NCI-H2196 (cell line): ENCODE data around the gene KPNA6.
A peak's percentile ranks its signal among the peaks of the same experiment; 100 is the strongest.

Experiments
- DNase-seq: peaks from one replicate; lab custom pipeline; 2025; ENCODE audit not compliant: unreplicated experiment; lab: John Stamatoyannopoulos, UW

The KPNA6 gene

GRCh38 chr1:32186077-32186476, 78.2 kb downstream of the KPNA6 start:
- no peak for DNase-seq

GRCh38 chr1:32186491-32186890, 78.6 kb downstream of the KPNA6 start:
- DNase-seq, result no peak

GRCh38 chr1:32187850-32188249, 80.0 kb downstream of the KPNA6 start:
- no peak for DNase-seq

GRCh38 chr1:32192220-32192948, 84.5 kb downstream of the KPNA6 start:
- DNase-seq, result no peak

DNA sequence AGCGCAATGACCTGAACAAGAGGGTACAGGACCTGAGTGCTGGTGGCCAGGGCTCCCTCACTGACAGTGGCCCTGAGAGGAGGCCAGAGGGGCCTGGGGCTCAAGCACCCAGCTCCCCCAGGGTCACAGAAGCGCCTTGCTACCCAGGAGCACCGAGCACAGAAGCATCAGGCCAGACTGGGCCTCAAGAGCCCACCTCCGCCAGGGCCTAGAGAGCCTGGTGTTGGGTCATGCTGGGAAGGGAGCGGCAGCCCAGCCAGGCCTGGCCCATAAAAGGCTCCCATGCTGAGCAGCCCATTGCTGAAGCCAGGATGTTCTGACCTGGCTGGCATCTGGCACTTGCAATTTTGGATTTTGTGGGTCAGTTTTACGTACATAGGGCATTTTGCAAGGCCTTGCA, 87.1 kb downstream of the KPNA6 start:
- DNase-seq, result no peak

DNA sequence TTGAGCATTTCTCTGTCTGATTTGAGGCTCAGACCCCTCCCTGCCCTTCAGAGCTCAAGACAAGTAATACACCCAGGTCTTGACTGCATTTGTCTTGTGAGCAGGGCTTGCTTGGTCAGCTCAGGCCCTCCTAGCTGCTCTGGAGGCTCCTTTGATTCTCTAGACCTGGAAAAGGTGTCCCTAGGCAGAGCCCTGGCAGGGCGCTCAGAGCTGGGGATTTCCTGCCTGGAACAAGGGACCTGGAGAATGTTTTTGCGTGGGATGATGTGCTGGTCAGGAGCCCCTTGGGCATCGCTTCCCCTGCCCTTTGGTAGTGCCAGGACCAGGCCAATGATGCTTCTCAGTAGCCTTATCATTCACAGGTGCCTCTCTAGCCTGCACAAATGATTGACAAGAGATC, 87.7 kb downstream of the KPNA6 start:
- DNase-seq, result no peak

DNA sequence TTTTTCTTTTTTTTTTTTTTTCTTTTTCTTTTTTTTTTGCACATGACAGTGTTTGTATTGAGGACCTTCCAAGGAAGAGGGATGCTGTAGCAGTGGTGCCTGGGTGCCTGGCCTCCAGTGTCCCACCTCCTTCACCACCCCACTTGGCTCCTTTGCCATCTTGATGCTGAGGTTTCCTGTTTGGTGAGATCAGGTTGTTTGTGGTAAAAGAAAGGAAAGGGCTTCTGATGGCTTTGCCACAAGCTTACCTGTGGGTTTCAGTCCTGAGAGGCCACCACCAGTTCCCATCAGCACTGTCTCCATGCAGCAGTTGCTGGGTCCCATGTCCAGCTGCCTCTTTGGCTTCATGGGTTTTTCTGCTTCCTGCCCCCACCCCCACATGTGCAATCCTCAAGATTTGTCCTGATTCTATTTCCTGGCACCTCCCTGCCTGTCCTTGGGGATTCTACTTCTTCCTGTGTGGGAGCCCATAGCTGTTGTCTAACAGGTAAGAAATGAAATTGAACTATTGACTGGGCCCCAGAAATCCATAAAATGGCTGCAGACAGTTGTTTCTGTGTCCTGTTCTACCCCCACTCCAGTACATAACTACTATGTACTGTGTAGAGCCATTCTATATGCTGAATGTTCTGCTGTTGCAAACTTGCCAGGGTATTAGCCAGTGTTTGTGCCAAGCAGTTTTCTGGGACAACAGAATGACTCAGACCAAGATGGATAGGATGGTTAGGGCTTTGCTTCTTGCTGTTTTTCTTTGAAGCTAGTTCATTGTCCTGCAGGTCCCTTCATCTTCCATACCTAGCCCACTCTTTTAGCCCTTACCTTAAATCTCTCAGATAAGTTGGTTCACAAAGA, 88.3 kb downstream of the KPNA6 start:
- no peak for DNase-seq

DNA sequence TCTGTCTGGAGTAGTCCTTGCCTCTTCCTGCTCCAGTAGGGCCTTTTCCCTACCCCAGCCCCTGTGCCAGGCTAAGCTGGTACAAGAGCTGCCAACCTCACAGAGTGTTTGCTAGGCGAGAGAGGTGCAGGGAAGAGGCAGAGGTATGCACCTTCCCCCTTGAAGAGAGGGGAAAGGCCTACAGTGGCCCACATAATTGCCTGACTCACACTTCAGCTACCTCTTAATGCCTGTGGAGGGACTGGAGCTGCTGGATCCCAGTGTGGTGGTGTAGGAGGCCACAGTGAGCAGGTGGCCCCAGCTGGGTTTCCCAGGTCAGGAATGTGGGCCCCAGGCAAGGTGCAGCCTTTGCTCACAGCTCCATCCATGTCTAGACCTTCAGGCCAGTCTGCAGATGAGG, 89.2 kb downstream of the KPNA6 start:
- DNase-seq, result no peak

DNA sequence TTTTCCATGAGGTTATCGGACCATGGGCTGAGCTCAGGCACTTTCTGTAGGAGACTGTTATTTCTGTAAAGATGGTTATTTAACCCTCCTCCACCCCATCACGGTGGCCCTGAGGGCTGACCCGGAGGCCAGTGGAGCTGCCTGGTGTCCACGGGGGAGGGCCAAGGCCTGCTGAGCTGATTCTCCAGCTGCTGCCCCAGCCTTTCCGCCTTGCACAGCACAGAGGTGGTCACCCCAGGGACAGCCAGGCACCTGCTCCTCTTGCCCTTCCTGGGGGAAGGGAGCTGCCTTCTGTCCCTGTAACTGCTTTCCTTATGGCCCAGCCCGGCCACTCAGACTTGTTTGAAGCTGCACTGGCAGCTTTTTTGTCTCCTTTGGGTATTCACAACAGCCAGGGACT, 90.0 kb downstream of the KPNA6 start:
- DNase-seq, result no peak

DNA sequence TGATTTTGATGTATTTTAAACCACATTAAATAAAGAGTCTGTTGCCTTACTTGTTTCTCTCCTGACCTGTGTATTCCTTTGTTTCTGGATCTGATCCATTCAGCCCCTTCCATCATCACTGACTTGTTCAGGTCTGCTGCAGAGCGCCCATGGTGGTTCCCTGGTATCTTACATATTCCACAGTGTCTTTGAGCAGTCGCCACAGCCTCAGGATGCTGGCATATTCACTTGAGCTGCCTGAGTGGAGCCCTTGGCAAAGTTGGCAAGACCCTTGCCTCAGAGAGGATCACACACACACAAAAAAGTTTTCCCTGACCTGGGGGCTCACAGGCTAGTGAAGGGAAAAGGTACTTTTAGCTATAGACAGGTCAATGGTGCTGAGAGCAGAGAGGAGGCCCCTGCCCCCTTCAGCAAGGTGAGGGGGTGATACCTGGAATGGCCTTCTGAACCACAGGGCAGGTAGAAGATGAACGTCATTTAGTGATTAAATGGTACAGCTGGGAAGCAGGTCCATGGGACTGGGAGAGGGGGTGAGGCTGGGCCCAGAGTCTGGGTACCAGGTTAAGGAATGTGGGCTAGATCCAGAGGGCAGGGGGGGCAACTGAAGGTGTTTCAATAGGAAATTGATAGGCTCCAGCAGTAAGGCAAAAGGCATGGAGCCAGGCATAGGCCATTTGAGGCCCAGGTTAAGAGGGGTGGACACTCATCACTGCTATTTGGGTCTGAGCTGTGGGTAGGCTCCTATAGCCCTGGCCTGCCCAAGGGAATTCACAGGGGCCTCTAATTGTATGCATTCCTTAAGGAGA, 90.6 kb downstream of the KPNA6 start:
- DNase-seq, result no peak

- no peak for DNase-seq
Observed at GRCh38 chr1:32199043-32199716, 91.3 kb downstream of the KPNA6 start.

DNA sequence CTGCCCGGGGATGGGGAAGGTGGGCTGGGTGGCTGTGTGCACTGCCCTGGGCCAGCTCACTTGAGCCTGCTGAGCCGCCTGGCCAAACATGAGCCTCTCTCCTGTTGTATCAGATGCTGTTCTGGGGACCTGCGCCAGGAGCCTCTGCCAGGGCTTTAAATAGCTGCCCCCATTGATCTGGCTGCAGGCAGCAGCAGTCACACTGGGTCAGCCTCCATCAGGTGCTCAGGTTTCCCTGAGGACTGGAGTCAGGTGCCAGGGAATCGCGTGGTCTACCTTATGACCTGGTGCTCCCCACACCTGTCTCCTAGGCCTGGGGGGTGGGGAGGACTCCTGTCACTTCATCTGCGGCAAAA, 91.8 kb downstream of the KPNA6 start:
- DNase-seq, result peak; percentile 88

- DNase-seq, result peak; percentile 80
Observed at GRCh38 chr1:32200226-32201010, 92.6 kb downstream of the KPNA6 start, which contains the start of gene CCDC28B. Gene CCDC28B, plus strand, starts transcription at chr1:32200595. Its CDS starts 1,341 bp downstream, at chr1:32201936.

DNA sequence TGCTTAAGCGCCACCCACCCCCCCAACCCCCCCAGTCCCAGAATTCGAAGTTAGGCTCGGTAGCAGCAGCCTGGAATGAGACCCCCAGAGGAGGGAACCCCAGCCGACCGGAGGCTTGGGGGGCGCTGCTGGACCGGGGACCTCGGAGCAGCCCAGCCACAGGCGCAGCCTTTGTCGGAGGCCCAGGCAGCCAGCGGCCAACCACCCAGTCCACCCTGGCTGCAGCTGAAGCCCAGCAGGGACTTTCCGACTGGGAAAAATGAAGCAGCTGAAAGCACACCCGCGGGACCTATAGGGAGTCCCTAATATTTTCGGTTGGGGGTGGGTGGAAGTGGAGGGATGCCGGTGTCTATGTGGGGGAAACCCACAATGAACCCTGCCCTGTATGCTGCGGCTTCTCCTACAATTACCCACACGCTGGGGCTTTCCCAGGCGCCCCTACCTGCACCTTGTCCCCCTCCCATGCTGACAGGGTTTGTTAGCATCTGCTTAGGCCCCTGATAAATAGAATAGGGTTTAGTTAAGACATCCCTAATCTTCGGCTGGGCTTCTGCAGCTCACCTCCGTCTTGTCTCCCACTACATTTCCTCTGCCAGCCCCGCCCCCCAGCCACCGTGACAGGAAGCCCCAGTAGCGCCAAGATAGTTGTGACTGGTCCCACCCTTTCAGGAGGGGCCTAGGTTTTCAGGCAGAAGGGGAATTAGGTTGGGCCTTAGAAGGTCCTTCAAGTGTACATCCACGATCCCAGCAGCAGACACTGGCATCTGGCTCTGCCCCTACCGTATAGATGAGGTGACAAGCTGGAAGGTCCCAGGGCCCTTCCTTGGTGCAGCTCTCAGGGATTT, 93.4 kb downstream of the KPNA6 start:
- DNase-seq, result peak; percentile 41

GRCh38 chr1:32204943-32205361, 97.1 kb downstream of the KPNA6 start:
- DNase-seq, result no peak

GRCh38 chr1:32205401-32206370, 97.8 kb downstream of the KPNA6 start, which contains the start of gene IQCC:
Gene IQCC, plus strand, starts transcription at chr1:32205671. Its CDS starts 11 bp downstream, at chr1:32205682.
- DNase-seq, result peak; percentile 95

- no peak for DNase-seq
Observed at GRCh38 chr1:32208469-32208868, 100.6 kb downstream of the KPNA6 start.

GRCh38 chr1:32208891-32209328, 101.1 kb downstream of the KPNA6 start, which contains the start of gene DCDC2B:
Gene DCDC2B, plus strand, starts transcription at chr1:32209089. Its CDS starts 5 bp downstream, at chr1:32209094.
- peak; percentile 97 for DNase-seq
